ENCODE measurements around the gene CPNE8. TPM values are rescaled to one million over a fixed set of nuclear protein-coding genes. Genes with fewer than 3 reads are reported as not detected.

Gene CPNE8
- total RNA-seq, 2 donors from 2014 or later = 7.6 to 9.6 TPM

GRCh38 chr12:38809832-38810231 is 95.6 kb downstream of the CPNE8 start:
- ATAC-seq (no peak), DNase-seq (no peak)
- TF ChIP-seq, protein P1, sequence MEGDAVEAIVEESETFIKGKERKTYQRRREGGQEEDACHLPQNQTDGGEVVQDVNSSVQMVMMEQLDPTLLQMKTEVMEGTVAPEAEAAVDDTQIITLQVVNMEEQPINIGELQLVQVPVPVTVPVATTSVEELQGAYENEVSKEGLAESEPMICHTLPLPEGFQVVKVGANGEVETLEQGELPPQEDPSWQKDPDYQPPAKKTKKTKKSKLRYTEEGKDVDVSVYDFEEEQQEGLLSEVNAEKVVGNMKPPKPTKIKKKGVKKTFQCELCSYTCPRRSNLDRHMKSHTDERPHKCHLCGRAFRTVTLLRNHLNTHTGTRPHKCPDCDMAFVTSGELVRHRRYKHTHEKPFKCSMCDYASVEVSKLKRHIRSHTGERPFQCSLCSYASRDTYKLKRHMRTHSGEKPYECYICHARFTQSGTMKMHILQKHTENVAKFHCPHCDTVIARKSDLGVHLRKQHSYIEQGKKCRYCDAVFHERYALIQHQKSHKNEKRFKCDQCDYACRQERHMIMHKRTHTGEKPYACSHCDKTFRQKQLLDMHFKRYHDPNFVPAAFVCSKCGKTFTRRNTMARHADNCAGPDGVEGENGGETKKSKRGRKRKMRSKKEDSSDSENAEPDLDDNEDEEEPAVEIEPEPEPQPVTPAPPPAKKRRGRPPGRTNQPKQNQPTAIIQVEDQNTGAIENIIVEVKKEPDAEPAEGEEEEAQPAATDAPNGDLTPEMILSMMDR (IDR thresholded peaks at IDR 0.05) = no peak
- H3K4me1 ChIP-seq = no peaks in the 10 kb centered on the region
- H3K27me3 ChIP-seq = no peaks in the 10 kb centered on the region
- no peak overlapping the region for H3K27ac ChIP-seq
- H3K36me3 ChIP-seq (replicated peaks in 1 of 2; ENCODE audit: insufficient read depth in 1 of 2, low read depth in 2 of 2) = no peaks in the 10 kb centered on the region
- H3K9me3 ChIP-seq = no peaks in the 10 kb centered on the region
- intact Hi-C loops (cut with DNase I) = no loop called here
- H3K4me3 ChIP-seq = no peak overlapping the region

DNA sequence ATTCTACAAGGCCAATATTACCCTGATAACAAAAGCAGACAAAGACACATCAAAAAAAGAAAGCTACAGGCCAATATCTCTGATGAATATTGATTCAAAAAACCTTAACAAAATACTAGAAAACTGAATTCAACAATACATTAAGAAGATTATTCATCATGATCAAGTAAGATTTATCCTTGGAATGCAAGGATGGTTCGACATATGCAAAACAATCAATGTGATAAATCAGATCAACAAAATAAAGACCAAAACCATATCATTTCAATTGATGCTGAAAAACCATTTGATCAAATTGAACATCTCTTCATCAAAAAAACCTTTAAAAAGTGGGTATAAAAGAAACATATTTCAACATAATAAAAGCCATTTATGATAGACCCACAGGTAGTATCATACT is 117.3 kb downstream of the CPNE8 start:
- no peaks in the 10 kb centered on the region for H3K4me1 ChIP-seq
- ATAC-seq (no peak), DNase-seq (no peak)
- no peaks in the 10 kb centered on the region for H3K9me3 ChIP-seq
- TF ChIP-seq, protein P1 (IDR thresholded peaks at IDR 0.05) = no peak
- TF ChIP-seq POLR2A (IDR thresholded peaks at IDR 0.05) = no peak
- intact Hi-C loops (cut with DNase I) = no loop called here
- H3K4me3 ChIP-seq = no peak overlapping the region
- no peak overlapping the region for H3K27ac ChIP-seq
- H3K36me3 ChIP-seq (replicated peaks in 1 of 2; ENCODE audit: insufficient read depth in 1 of 2, low read depth in 2 of 2) = no peaks in the 10 kb centered on the region
- no peaks in the 10 kb centered on the region for H3K27me3 ChIP-seq
- WGBS, 2 donors = 65 to 66% methylated on average over 1 of the region's 1 CpG

DNA sequence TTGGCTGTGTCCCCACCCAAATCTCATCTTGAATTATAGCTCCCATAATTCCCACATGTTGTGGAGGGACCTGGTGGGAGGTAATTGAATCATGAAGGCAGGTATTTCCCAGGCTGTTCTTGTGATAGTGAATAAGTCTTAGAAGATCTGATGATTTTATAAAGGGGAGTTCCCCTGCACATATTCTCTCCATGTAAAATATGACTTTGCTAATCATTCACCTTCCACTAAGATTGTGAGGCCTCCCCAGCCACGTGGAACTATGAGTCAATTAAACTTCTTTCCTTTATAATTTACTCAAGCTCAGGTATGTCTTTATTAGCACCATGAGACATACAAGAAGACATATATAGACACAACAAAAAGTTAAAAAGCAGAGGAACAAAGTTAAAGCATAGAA is 120.0 kb downstream of the CPNE8 start:
- H3K4me3 ChIP-seq = no peak overlapping the region
- H3K9me3 ChIP-seq = no peaks in the 10 kb centered on the region
- ATAC-seq = no peak
- 30 to 34% methylated on average over 1 of the region's 1 CpG for WGBS, 2 donors
- no peak overlapping the region for H3K27ac ChIP-seq
- no peaks in the 10 kb centered on the region for H3K27me3 ChIP-seq
- H3K36me3 ChIP-seq (replicated peaks in 1 of 2; ENCODE audit: insufficient read depth in 1 of 2, low read depth in 2 of 2) = no peaks in the 10 kb centered on the region
- no peak for DNase-seq
- no peaks in the 10 kb centered on the region for H3K4me1 ChIP-seq
- TF ChIP-seq, protein P1 (IDR thresholded peaks at IDR 0.05) = no peak
- TF ChIP-seq POLR2A (IDR thresholded peaks at IDR 0.05) = no peak
- intact Hi-C loops (cut with DNase I) = no loop called here

GRCh38 chr12:38783304-38783703 is 122.1 kb downstream of the CPNE8 start:
- intact Hi-C loops (cut with DNase I) = no loop called here
- DNase-seq (no peak), ATAC-seq (no peak)
- no peaks in the 10 kb centered on the region for H3K4me1 ChIP-seq
- no peaks in the 10 kb centered on the region for H3K9me3 ChIP-seq
- no peaks in the 10 kb centered on the region for H3K27me3 ChIP-seq
- H3K27ac ChIP-seq = no peak overlapping the region
- H3K4me3 ChIP-seq = no peak overlapping the region
- TF ChIP-seq, protein P1 (IDR thresholded peaks at IDR 0.05) = no peak
- no peaks in the 10 kb centered on the region for H3K36me3 ChIP-seq (replicated peaks in 1 of 2; ENCODE audit: insufficient read depth in 1 of 2, low read depth in 2 of 2)
- 14 to 35% methylated on average over 2 of the region's 2 CpGs for WGBS, 2 donors

DNA sequence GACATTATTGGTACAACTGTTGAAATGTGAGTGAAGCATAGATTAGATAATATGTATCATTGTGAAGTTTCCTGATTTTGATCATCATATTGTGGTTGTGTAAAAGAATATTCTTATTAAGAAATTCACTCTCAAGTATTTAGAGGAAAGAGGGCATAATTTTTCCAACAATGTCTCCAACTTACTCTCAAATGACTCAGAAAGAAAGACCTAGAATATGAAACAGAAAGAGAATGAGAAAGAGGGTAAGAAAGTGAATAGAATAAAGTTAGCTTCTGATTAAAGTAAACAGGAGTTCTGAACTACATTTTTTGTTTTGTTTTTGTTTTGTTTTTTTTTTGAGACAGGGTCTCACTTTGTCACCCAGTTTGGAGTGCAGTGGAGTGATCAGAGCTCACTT is 123.0 kb downstream of the CPNE8 start:
- no peaks in the 10 kb centered on the region for H3K4me1 ChIP-seq
- H3K9me3 ChIP-seq = no peaks in the 10 kb centered on the region
- no peak overlapping the region for H3K4me3 ChIP-seq
- ATAC-seq = no peak
- H3K27me3 ChIP-seq = no peaks in the 10 kb centered on the region
- H3K36me3 ChIP-seq (replicated peaks in 1 of 2; ENCODE audit: insufficient read depth in 1 of 2, low read depth in 2 of 2) = no peaks in the 10 kb centered on the region
- H3K27ac ChIP-seq = no peak overlapping the region
- intact Hi-C loops (cut with DNase I) = no loop called here
- DNase-seq = no peak
- no peak for TF ChIP-seq POLR2A (IDR thresholded peaks at IDR 0.05)
- TF ChIP-seq, protein P1 (IDR thresholded peaks at IDR 0.05) = no peak

Measured in body of pancreas (tissue), 4 donors.